Stimulated activated CD8-positive, alpha-beta memory T cell treated with anti-CD3 and anti-CD28 coated beads, Interleukin-12 subunit alpha, Interleukin-12 subunit beta, amount 100 ng/mL, for 4 hours (primary cell): Measurements from ENCODE around the gene ERVW-1.
"Not testable (repeated sequence)": the region's sequence is repeated elsewhere in the genome, so short reads cannot be mapped to it uniquely, and the experiment has no call there.

Experiments used
- DNase-seq: peaks from one replicate; pipeline ENCODE4 v3.0.0-alpha.2; 2020; ENCODE audit warnings: low read depth

ERVW-1 gene

GRCh38 chr7:92468589-92468988 lies 9.2 kb downstream of the ERVW-1 start:
- not testable (repeated sequence) for DNase-seq

GRCh38 chr7:92466682-92467081 lies 11.1 kb downstream of the ERVW-1 start:
- DNase-seq, result no peak

GRCh38 chr7:92464515-92464914 lies 13.2 kb downstream of the ERVW-1 start:
- DNase-seq, result no peak

GRCh38 chr7:92462560-92462959 lies 15.2 kb downstream of the ERVW-1 start:
- no peak for DNase-seq

GRCh38 chr7:92461027-92462003 lies 16.4 kb downstream of the ERVW-1 start:
- no peak for DNase-seq

- no peak for DNase-seq
Measured at GRCh38 chr7:92460510-92460909, 17.2 kb downstream of the ERVW-1 start.

GRCh38 chr7:92460109-92460508 lies 17.6 kb downstream of the ERVW-1 start:
- no peak for DNase-seq

GRCh38 chr7:92456236-92456635 lies 21.5 kb downstream of the ERVW-1 start:
- no peak for DNase-seq

GRCh38 chr7:92451645-92452044 lies 26.1 kb downstream of the ERVW-1 start:
- DNase-seq, result no peak

- peak; percentile 19 for DNase-seq
Measured at GRCh38 chr7:92448205-92448747, 29.5 kb downstream of the ERVW-1 start.

GRCh38 chr7:92447345-92448204 lies 30.2 kb downstream of the ERVW-1 start, which contains the start of gene GATAD1:
Gene GATAD1 (plus strand): TSS chr7:92447482. CDS start chr7:92447730, 248 bp downstream.
- peak; percentile 62 for DNase-seq

GRCh38 chr7:92446869-92447344 lies 30.8 kb downstream of the ERVW-1 start:
- no peak for DNase-seq

- DNase-seq, result not testable (repeated sequence)
Measured at GRCh38 chr7:92442720-92443119, 35.0 kb downstream of the ERVW-1 start.

GRCh38 chr7:92437956-92438491 lies 39.7 kb downstream of the ERVW-1 start:
- DNase-seq, result no peak

GRCh38 chr7:92436612-92437445 lies 40.9 kb downstream of the ERVW-1 start:
- DNase-seq, result no peak

GRCh38 chr7:92435542-92435941 lies 42.2 kb downstream of the ERVW-1 start:
- no peak for DNase-seq

- DNase-seq, result no peak
Measured at GRCh38 chr7:92433019-92433418, 44.7 kb downstream of the ERVW-1 start.

GRCh38 chr7:92432299-92432946 lies 45.3 kb downstream of the ERVW-1 start:
- no peak for DNase-seq

- no peak for DNase-seq
Measured at GRCh38 chr7:92427193-92427592, 50.6 kb downstream of the ERVW-1 start.

GRCh38 chr7:92425311-92425947 lies 52.3 kb downstream of the ERVW-1 start:
- DNase-seq, result no peak
